HCT116 (cell line): ENCODE results near the gene TRPM8. TPM values are rescaled to one million over a fixed set of nuclear protein-coding genes. Genes with fewer than 3 reads are reported as not detected.

ENCODE experiments used
- ATAC-seq: fragments of 200-7000 bp; cut with Tn5 transposase; 2 replicates; pipeline ENCODE4 v1.9.1; 2020; ENCODE audit warnings: mild to moderate bottlenecking, moderate library complexity
- BruUV-seq: library from RNA; stranded (reverse); fragments of 400-500 nt; replicated peaks from 2 replicates; lab custom pipeline; 2021; lab: Mats Ljungman, UMichigan
- CTCF ChIA-PET: fragments of 300-600 bp; sonication (Branson Sonifier 250); formaldehyde crosslinking; loops from one replicate; lab custom pipeline; 2021; ENCODE audit warnings: antibody characterized with exemption; lab: Charles Lee
- POLR2A ChIA-PET: fragments of 300-600, 350-600 bp; sonication (Branson Sonifier 250); formaldehyde crosslinking; loops from one replicate; lab custom pipeline; 2021; ENCODE audit warnings: antibody characterized with exemption; lab: Charles Lee
- RAD21 ChIA-PET, 2 experiments: fragments of 300-600 bp; sonication (Branson Sonifier 250); formaldehyde crosslinking; loops; one replicate each; lab custom pipeline; 2023; ENCODE audit warnings: low total read pairs in 2 of 2; ENCODE audit not compliant: uncharacterized antibody in 2 of 2, unreplicated experiment in 2 of 2, low non-redundant PET in 1 of 2; lab: Charles Lee
- DNase-seq: peaks from one replicate; pipeline ENCODE4 v3.0.0-alpha.2; 2010; ENCODE audit warnings: low read depth, low spot score
- H2AFZ ChIP-seq: fragments of 200-600 bp; shearing (Covaris generic), sonication (generic); 2 replicates; pipeline ENCODE4 v1.6.1; 2017; ENCODE audit warnings: low read depth, mixed run types, mixed read lengths, antibody characterized with exemption, low read length; ENCODE audit not compliant: poor library complexity, severe bottlenecking
- H3K27ac ChIP-seq: 2 replicates; pipeline ENCODE4 v1.5.1; 2012; ENCODE audit warnings: low read depth, low read length
- H3K27me3 ChIP-seq: fragments of 200-600 bp; sonication (generic); 2 replicates; pipeline ENCODE4 v1.6.1; 2016; ENCODE audit warnings: mixed run types, low read length, mixed read lengths; ENCODE audit not compliant: insufficient read depth
- H3K36me3 ChIP-seq, 2 experiments: fragments of 200-500 bp in 1 of 2; fragments of 200-600 bp in 1 of 2; sonication (Bioruptor generic) in 1 of 2; sonication (generic) in 1 of 2; 2 replicates each; pipeline versions ENCODE4 v1.5.1 to v1.6.1; 2014 to 2016; ENCODE audit warnings: low read length in 2 of 2, inconsistent platforms in 1 of 2, mixed read lengths in 1 of 2, mixed run types in 1 of 2; ENCODE audit not compliant: insufficient read depth in 2 of 2, control insufficient read depth in 1 of 2
- H3K4me1 ChIP-seq, 2 experiments: fragments of 200-600 bp in 1 of 2; sonication (generic) in 1 of 2; 2 replicates each; pipeline versions ENCODE4 v1.5.1 to v1.6.1; 2012 to 2017; ENCODE audit warnings: low read length in 2 of 2, inconsistent platforms in 1 of 2, mild to moderate bottlenecking in 1 of 2, mixed read lengths in 1 of 2, mixed run types in 1 of 2, moderate library complexity in 1 of 2; ENCODE audit not compliant: insufficient read depth in 2 of 2, control insufficient read depth in 1 of 2
- H3K4me2 ChIP-seq: fragments of 200-600 bp; sonication (generic); 2 replicates; pipeline ENCODE4 v1.6.1; 2017; ENCODE audit warnings: mixed run types, low read length, mixed read lengths
- H3K4me3 ChIP-seq, 2 experiments: fragments of 200-600 bp in 1 of 2; sonication (generic) in 1 of 2; replicated peaks in 1 of 2; 2 replicates each; pipeline ENCODE4 v1.5.1; 2011 to 2016; ENCODE audit warnings: low read length in 2 of 2, control low read depth in 1 of 2, low read depth in 1 of 2, mild to moderate bottlenecking in 1 of 2, mixed read lengths in 1 of 2, mixed run types in 1 of 2
- H3K79me2 ChIP-seq: fragments of 200-600 bp; sonication (generic); 2 replicates; pipeline ENCODE4 v1.6.1; 2017; ENCODE audit warnings: mild to moderate bottlenecking, mixed run types, low read length, moderate library complexity, mixed read lengths; ENCODE audit not compliant: insufficient read depth
- H3K9ac ChIP-seq: fragments of 200-600 bp; sonication (generic); 2 replicates; pipeline ENCODE4 v1.6.1; 2016; ENCODE audit warnings: low read length, mixed read lengths
- H3K9me2 ChIP-seq: fragments of 200-600 bp; sonication (generic), shearing (Covaris generic); 2 replicates; pipeline ENCODE4 v1.6.1; 2017; ENCODE audit warnings: mixed run types, mild to moderate bottlenecking, moderate library complexity; ENCODE audit not compliant: insufficient read depth
- H3K9me3 ChIP-seq, 2 experiments: fragments of 200-500 bp in 1 of 2; fragments of 200-600 bp in 1 of 2; sonication (Bioruptor generic) in 1 of 2; sonication (generic) in 1 of 2; 2 replicates each; pipeline ENCODE4 v1.6.1; 2014 to 2017; ENCODE audit warnings: low read length in 2 of 2, mixed read lengths in 2 of 2, inconsistent platforms in 1 of 2, low read depth in 1 of 2, mild to moderate bottlenecking in 1 of 2, mixed run types in 1 of 2, moderate library complexity in 1 of 2; ENCODE audit not compliant: control insufficient read depth in 1 of 2, insufficient read depth in 1 of 2
- H4K20me1 ChIP-seq: fragments of 200-600 bp; sonication (generic), shearing (Covaris generic); 2 replicates; pipeline ENCODE4 v1.6.1; 2017; ENCODE audit warnings: mixed run types, mild to moderate bottlenecking, moderate library complexity; ENCODE audit not compliant: insufficient read depth
- CBX3 ChIP-seq: IDR thresholded peaks from 2 replicates; pipeline ENCODE4 v1.6.1; 2012; ENCODE audit warnings: low read depth
- CEBPB ChIP-seq: IDR thresholded peaks from 2 replicates; pipeline ENCODE4 v1.6.1; 2012; ENCODE audit warnings: low read depth
- EGR1 ChIP-seq: IDR thresholded peaks from 2 replicates; pipeline ENCODE4 v1.6.1; 2012; ENCODE audit warnings: low read depth
- EZH2 ChIP-seq: fragments of 200-600 bp; sonication (generic); IDR thresholded peaks from 2 replicates; pipeline ENCODE4 v1.6.1; 2017; ENCODE audit warnings: antibody characterized with exemption, mixed run types
- EZH2phosphoT487 ChIP-seq: fragments of 200-600 bp; IDR thresholded peaks from 2 replicates; pipeline ENCODE4 v1.6.1; 2018; ENCODE audit warnings: antibody characterized with exemption, borderline replicate concordance
- FOSL1 ChIP-seq: IDR thresholded peaks from 2 replicates; pipeline ENCODE4 v1.6.1; 2012; ENCODE audit warnings: low read depth
- JUND ChIP-seq: IDR thresholded peaks from 2 replicates; pipeline ENCODE4 v1.6.1; 2012
- POLR2A ChIP-seq: IDR thresholded peaks from 2 replicates; pipeline ENCODE4 v1.7.0; 2011; ENCODE audit warnings: borderline replicate concordance; ENCODE audit not compliant: insufficient read depth, insufficient read length; ENCODE audit errors: extremely low read depth
- POLR2AphosphoS5 ChIP-seq: IDR thresholded peaks from 2 replicates; pipeline ENCODE4 v1.6.1; 2011; ENCODE audit warnings: mild to moderate bottlenecking, low read depth, low read length, moderate library complexity
- RAD21 ChIP-seq: IDR thresholded peaks from 2 replicates; pipeline ENCODE4 v1.6.1; 2012; ENCODE audit warnings: low read depth, mild to moderate bottlenecking
- SIN3A ChIP-seq: IDR thresholded peaks from 2 replicates; pipeline ENCODE4 v1.6.1; 2012; ENCODE audit warnings: low read depth
- SP1 ChIP-seq: IDR thresholded peaks from 2 replicates; pipeline ENCODE4 v1.6.1; 2012; ENCODE audit warnings: low read depth
- YY1 ChIP-seq: IDR thresholded peaks from 2 replicates; pipeline ENCODE4 v1.6.1; 2011; ENCODE audit warnings: low read length, low read depth, moderate library complexity, mild to moderate bottlenecking; ENCODE audit not compliant: insufficient replicate concordance; ENCODE audit errors: extremely low read depth
- ZNF274 ChIP-seq: fragments of 200-500 bp; sonication (Bioruptor generic); IDR thresholded peaks from 2 replicates; pipeline ENCODE4 v1.6.1; 2014; ENCODE audit warnings: mild to moderate bottlenecking, low read depth, low read length, inconsistent platforms
- intact Hi-C: fragments of 100-400 bp; cut with micrococcal nuclease; formaldehyde crosslinking; loops from 2 replicates; pipeline ENCODE4 v1.10.0; 2022
- total RNA-seq: library from RNA; stranded (reverse); gene quantifications from one replicate; pipeline ENCODE4 v1.2.1, GENCODE V29; 2021; ENCODE audit not compliant: unreplicated experiment
- TF ChIP-seq, protein P1 (sequence below): IDR thresholded peaks from 2 replicates; pipeline ENCODE4 v1.6.1; 2012; ENCODE audit warnings: low read depth
- TF ChIP-seq, protein P2 (sequence below), 3 experiments: fragments of 200-600 bp in 1 of 3; sonication (generic) in 1 of 3; IDR thresholded peaks in 2 of 3; conservative IDR thresholded peaks in 1 of 3; 2 replicates each; pipeline ENCODE4 v1.5.1; 2012 to 2017; ENCODE audit warnings: low read depth in 2 of 3, low read length in 2 of 3, antibody characterized with exemption in 1 of 3, borderline replicate concordance in 1 of 3, control low read depth in 1 of 3, mild to moderate bottlenecking in 1 of 3, mixed read lengths in 1 of 3, mixed run types in 1 of 3, moderate library complexity in 1 of 3; ENCODE audit not compliant: insufficient read depth in 1 of 3
- TF ChIP-seq, protein P3 (sequence below): IDR thresholded peaks from 2 replicates; pipeline ENCODE4 v1.6.1; 2012
- TF ChIP-seq, protein P4 (sequence below): IDR thresholded peaks from 2 replicates; pipeline ENCODE4 v1.6.1; 2011; ENCODE audit warnings: mild to moderate bottlenecking, low read length, moderate library complexity; ENCODE audit not compliant: insufficient replicate concordance; ENCODE audit errors: extremely low read depth

Gene TRPM8
- total RNA-seq, 1 experiment from 2014 or later, result 0.39 TPM

DNA sequence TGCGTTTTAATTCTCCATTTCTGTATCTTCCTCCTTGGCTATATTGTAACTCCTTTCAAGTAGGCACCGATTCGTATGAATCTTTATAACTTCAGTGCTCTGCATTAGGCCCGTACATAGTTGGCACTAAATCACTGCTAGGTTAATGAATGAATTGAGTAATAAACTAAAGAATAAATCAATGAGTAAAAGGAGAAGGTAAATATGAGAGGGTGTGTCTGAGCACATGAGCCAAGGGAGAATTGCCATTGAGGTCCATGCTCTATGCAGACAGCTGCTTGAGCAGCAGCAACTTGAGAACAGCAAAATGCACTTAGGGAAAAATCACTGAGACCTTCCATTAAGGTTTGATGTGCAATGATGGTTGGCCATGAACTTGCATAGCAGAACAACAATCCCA is 11.2 kb upstream of the TRPM8 start:
- DNase-seq, result no peak
- intact Hi-C loops, result no loop called here
- Histone ChIP-seq H2AFZ (no peak overlapping the region), H3K4me3 (no peak overlapping the region), H3K79me2 (no peaks in the 10 kb centered on the region), H3K27ac (no peak overlapping the region), H4K20me1 (no peaks in the 10 kb centered on the region), H3K9ac (no peak overlapping the region), H3K27me3 (peaks cover 30% of the 10 kb centered on the region; the same call in 1 of the 2 replicates), H3K4me2 (no peak overlapping the region), H3K9me3 (no peaks in the 10 kb centered on the region), H3K36me3 (no peaks in the 10 kb centered on the region), H3K4me1 (no peaks in the 10 kb centered on the region), H3K9me2 (no peaks in the 10 kb centered on the region)
- TF ChIP-seq YY1 (no peak), CEBPB (no peak), SIN3A (no peak), SP1 (no peak), EZH2phosphoT487 (no peak), POLR2A (no peak), FOSL1 (no peak), ZNF274 (no peak), POLR2AphosphoS5 (no peak), EGR1 (no peak), JUND (no peak), EZH2 (no peak), CBX3 (no peak), RAD21 (no peak)
- TF ChIP-seq, protein P1, sequence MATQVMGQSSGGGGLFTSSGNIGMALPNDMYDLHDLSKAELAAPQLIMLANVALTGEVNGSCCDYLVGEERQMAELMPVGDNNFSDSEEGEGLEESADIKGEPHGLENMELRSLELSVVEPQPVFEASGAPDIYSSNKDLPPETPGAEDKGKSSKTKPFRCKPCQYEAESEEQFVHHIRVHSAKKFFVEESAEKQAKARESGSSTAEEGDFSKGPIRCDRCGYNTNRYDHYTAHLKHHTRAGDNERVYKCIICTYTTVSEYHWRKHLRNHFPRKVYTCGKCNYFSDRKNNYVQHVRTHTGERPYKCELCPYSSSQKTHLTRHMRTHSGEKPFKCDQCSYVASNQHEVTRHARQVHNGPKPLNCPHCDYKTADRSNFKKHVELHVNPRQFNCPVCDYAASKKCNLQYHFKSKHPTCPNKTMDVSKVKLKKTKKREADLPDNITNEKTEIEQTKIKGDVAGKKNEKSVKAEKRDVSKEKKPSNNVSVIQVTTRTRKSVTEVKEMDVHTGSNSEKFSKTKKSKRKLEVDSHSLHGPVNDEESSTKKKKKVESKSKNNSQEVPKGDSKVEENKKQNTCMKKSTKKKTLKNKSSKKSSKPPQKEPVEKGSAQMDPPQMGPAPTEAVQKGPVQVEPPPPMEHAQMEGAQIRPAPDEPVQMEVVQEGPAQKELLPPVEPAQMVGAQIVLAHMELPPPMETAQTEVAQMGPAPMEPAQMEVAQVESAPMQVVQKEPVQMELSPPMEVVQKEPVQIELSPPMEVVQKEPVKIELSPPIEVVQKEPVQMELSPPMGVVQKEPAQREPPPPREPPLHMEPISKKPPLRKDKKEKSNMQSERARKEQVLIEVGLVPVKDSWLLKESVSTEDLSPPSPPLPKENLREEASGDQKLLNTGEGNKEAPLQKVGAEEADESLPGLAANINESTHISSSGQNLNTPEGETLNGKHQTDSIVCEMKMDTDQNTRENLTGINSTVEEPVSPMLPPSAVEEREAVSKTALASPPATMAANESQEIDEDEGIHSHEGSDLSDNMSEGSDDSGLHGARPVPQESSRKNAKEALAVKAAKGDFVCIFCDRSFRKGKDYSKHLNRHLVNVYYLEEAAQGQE, result no peak
- TF ChIP-seq, protein P2, sequence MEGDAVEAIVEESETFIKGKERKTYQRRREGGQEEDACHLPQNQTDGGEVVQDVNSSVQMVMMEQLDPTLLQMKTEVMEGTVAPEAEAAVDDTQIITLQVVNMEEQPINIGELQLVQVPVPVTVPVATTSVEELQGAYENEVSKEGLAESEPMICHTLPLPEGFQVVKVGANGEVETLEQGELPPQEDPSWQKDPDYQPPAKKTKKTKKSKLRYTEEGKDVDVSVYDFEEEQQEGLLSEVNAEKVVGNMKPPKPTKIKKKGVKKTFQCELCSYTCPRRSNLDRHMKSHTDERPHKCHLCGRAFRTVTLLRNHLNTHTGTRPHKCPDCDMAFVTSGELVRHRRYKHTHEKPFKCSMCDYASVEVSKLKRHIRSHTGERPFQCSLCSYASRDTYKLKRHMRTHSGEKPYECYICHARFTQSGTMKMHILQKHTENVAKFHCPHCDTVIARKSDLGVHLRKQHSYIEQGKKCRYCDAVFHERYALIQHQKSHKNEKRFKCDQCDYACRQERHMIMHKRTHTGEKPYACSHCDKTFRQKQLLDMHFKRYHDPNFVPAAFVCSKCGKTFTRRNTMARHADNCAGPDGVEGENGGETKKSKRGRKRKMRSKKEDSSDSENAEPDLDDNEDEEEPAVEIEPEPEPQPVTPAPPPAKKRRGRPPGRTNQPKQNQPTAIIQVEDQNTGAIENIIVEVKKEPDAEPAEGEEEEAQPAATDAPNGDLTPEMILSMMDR (IDR thresholded peaks at IDR 0.05 in 2 of 3, conservative IDR thresholded peaks at IDR 0.05 in 1 of 3; ENCODE audit: borderline replicate concordance in 1 of 3, insufficient read depth in 1 of 3, low read depth in 2 of 3, low read length in 2 of 3), result no peak
- TF ChIP-seq, protein P3, sequence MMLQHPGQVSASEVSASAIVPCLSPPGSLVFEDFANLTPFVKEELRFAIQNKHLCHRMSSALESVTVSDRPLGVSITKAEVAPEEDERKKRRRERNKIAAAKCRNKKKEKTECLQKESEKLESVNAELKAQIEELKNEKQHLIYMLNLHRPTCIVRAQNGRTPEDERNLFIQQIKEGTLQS, result no peak
- TF ChIP-seq, protein P4, sequence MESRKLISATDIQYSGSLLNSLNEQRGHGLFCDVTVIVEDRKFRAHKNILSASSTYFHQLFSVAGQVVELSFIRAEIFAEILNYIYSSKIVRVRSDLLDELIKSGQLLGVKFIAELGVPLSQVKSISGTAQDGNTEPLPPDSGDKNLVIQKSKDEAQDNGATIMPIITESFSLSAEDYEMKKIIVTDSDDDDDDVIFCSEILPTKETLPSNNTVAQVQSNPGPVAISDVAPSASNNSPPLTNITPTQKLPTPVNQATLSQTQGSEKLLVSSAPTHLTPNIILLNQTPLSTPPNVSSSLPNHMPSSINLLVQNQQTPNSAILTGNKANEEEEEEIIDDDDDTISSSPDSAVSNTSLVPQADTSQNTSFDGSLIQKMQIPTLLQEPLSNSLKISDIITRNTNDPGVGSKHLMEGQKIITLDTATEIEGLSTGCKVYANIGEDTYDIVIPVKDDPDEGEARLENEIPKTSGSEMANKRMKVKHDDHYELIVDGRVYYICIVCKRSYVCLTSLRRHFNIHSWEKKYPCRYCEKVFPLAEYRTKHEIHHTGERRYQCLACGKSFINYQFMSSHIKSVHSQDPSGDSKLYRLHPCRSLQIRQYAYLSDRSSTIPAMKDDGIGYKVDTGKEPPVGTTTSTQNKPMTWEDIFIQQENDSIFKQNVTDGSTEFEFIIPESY, result no peak
- POLR2A ChIA-PET, result no interaction called here
- CTCF ChIA-PET, result no interaction called here
- BruUV-seq, result no TSS peak
- RAD21 ChIA-PET, result no interaction called here
- ATAC-seq, result no peak
